GM18520 (cell line): Measurements from ENCODE around the gene KIAA0753.

Experiments used
- ATAC-seq: cut with Tn5 transposase; IDR thresholded peaks from one replicate; pipeline ENCODE4 v1.9.1; 2021; ENCODE audit not compliant: unreplicated experiment

KIAA0753 gene

DNA sequence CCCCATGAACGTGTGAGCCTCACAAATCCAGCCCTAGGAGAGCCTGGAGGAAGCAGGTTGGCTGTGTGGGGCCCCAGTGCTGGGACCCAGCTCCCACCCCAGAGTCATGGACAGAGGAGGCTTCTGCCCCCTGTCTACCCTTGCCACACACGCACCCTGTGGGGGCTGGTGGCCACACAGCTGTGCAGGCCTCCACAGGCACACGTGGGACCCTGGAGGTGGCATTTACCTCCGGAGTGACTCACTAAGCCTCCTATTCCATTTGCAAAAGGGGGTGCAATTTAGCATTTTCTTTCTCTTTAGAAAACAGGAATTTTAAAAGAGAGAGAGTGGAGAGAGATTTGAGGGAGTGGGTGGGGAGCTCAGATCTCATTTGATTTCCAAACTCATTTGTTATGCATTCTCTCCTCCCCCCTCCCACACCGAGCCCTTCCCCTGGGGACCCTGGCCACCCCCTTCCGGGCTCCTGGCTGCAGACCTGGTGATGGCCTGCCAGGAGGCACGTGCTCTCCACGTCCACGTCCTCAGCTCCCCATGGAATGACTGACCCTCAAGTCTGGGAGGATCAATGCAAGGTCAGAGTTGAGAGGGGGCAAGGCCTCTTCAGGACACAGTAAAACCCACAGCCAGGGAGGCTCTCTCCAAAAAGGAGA is 91.0 kb downstream of the KIAA0753 start:
- ATAC-seq = no peak

DNA sequence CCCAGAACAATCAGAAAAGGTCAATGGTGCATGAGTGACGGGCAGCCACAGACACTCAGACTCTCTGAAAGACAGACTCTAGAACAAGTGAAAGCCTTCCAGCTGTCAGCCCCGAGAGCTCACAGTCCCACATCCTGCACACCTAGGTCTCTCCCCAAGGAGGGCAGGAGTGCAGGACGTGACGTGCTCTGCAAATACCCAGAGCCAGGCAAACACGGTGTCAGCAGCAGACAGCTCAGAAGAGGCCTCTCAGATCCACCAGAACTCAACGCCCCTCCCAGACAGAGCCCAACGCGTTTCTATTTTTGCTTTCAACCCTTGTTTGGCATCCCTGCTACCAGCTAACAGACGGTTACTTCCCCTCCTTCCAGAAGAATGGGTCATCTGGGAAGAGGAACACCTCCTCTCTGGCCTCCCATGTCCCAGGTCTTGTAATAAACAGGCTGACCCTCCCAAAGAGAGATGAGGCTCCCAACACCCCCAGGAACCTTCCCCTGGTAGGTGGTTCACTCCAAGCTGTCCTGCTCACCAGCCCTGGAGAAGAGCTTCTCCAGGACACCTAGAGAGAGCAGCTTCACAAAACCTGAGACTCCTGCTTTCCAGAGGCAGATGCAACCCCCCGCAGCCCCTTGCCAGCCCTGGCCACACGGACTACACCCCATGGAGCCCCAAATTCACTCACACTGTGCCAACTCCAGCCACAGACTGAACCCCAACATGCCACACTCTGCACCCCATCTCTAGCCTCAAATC is 91.8 kb downstream of the KIAA0753 start:
- no peak for ATAC-seq

DNA sequence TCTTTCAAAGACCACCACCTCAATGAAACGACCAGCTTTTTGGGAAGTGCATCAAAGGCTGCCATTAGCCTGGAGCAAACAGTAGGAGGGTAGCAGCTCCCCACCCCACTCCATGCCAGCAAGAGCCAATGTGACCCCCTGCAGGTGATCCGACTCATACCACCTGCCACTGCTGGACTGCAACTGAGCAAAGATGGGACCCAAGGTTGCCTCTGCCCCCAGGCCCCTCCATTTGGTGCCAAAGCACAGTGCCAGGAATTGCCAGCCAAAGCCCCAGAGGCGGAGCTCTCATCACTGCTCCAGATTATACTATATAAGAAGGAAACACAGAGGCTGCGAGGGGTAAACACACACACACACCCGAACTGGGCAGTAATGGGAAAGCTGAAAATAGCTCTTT is 92.5 kb downstream of the KIAA0753 start:
- no peak for ATAC-seq

DNA sequence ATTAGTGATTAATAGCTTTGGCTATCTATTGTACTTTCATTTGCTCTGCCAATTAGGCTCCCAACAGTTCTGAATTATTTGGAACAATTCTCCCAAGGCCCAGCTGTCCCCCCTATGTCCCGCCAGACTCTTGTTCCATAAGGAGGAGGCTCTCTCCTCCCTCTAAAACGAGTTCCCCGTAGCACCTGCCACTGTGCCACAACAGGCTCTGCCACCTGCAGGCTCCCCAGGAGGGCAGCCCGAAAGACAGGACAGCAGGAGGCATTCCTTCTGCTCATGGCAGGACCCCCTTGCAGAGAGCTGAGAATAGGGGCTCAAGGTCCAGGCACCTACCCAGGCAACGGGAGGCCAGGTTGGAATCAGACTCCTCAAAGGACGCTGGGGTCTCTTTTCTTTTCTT is 93.2 kb downstream of the KIAA0753 start:
- no peak for ATAC-seq

DNA sequence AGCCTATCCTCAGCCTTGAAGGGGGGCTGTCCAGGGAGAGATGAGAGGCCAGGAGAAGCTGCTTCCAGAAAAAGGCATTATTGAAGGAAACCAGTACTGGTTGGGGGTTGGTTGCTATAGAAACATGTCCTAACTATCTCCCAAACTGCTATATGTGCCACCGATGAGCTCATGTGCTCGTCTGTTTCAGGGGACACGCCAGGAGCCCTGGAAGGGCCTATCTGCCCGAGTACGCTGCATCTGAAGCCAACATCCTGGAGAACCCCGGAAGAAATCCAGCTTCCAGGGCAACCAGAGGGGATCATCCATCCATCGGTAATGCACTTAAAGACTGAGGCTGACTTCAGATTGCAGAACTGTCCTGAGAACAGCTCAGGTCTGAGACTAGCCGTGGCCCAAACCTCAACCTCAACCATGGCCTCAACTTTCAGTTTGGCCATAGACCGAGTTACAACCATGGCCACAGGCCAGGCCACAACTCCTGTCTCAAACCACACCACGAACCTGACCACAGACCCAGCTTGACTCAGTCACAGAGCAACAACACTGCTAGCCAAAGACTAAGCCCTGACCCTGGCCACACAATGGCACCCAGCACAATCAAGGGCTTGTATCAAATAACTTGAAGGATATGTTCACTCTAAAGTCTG is 94.3 kb downstream of the KIAA0753 start:
- ATAC-seq = no peak

DNA sequence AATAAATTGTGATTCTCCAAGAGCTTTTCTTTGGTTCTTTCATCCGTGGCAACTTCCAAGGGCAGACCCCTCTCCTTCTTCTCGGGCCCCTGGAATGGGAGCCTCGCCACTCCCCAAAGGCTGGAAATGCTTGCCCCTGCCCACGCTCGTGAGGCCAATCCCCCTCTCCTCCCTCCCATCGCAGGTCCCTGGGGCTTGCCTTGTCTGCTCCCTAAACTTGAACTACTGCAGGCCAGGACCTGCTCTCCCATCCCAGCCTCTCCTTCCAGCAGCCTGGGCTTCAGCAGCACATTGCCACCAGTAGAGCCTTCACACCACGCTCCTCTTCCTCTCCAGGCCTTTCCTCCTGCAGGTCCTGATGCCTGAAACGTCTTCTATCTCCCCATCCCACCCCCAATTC is 95.2 kb downstream of the KIAA0753 start:
- ATAC-seq = no peak

DNA sequence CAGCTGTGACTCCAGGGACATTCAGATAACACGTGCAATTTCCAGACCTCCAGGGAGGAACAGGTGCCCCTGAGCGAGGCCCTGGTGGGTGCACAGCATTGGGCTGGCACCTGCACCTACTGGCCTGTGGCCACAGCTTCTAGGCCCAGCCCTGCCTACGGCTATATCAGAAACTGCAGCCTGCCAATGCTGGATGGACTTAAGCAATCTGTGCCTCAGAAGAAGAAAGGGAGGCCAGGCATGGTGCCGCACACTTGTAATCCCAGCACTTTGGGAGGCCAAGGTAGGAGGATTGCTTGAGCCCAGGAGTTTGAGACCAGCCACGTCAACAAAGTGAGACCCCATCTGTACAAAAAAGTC is 96.5 kb downstream of the KIAA0753 start:
- ATAC-seq = no peak

DNA sequence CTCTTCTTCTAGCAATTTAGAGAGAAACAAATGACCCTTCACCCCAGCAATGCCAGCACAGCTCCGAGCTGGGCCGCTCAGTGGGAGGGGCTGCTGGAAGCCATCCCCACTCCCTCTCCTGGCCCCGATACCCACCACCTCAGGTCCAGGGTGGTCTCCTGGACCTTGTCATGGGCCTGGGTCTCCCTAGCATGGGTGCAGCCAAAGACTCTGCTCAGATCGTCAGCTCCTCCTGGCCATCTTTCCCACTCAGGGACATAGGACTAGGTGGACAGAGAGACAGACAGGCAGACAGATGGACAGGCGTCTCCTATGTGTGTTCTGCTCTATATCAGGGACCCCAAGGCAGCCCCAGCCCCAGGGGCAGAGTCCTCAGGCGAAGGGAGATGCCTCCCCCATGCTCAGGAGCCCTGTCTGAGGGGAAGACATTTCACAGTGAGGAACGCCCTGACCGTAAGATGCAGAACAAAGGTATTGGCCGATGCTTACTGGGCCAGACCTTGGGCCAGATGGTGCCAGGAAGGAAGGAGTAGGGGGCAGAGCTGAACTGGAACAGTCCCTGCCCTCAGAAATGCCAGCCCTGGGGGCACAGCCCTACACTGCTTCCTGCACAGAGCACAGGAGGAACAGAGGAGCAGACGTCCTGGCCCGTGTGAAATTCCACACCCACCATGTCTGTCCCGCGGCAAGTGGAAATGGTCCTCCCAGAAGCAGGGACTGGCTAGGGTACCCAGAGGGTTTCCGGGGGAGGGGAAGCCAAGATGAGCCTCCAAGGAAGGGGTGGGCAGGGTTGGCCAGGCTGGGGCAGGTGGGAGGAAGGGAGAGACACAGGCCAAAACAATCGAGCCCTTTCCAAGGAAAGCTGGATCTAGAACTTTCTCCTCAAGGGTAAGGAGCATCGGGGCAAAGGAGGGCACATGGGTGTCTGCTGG is 97.2 kb downstream of the KIAA0753 start:
- no peak for ATAC-seq

DNA sequence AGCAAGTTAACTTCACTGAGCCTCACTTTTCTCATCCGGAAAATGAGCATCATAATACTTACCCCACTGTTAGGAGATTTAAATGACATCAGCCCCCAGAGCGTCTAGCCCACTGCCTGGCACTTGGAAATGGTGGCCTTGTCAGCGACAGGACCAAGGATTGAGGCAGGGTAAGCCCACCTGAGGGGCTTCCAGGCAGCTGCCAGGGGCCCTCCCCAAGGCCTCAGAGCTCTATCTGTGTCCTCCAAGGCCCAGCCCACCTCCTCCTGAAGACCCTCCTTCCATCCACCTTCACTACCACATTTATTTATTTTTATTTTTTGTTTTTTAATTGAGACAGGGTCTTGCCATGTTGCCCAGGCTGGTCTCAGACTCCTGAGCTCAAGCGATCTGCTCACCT is 97.9 kb downstream of the KIAA0753 start:
- no peak for ATAC-seq

DNA sequence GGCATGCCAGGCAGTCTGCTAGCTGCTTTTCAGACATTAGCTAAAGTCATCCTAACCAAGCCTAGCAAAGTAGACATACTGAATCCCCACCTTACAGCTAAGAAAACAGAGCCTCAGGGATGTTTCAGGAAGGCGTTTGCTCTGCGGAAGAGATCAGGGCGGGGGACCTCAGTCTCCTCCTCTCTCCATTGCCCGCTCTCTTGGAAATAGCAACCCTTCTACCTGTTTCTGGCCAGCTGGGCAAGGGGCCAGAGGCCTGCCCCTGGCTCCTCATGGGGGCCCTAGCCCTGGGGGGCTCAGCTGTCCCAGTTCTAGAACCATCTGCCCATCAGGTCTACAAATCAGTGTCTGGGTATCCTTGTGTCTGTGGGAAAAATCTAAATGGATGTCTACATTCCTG is 98.6 kb downstream of the KIAA0753 start:
- no peak for ATAC-seq

DNA sequence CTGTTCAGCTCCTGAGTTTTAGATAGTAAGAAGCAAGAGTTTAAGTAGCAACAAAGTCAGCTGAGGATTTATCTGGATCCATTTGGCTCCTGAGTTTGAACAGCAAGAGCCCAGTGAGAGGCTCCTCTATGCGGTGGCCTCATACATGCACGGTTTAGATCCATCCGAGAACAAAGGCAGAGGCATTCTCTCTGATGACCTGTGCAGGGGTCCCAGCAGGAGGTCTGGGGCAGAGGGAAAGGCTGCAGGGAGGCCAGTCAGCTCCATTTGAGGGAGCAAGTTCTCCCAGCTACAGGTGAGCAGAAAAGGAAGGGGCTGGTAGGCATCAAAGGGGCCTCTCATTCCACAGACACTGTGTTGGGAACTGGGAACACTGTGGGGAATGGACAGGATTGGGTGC is 100.6 kb downstream of the KIAA0753 start:
- no peak for ATAC-seq

DNA sequence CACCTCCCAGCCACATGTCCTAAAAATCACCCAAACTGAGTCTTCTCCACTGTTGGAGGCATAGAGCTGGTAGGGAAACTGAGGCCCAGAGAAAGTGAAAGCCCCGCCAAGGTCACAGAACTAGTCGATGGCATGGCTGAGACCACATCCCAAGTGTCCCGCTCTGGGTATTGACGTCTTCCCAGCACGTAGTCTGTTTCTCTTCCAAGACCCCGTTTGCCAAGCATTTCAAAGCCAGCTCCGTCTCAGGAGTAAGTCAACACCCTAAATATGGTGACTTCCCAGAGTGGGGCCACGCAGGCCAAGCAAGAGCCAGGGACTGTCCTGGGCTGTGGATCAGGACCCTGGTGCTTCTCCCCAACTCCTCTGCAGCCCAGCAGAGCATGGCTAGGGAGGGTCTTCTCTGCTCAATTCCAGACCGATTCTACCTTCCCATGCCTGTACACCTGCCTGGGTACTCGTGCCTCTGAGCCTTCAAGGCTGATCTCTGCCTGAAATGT is 103.9 kb downstream of the KIAA0753 start:
- no peak for ATAC-seq

DNA sequence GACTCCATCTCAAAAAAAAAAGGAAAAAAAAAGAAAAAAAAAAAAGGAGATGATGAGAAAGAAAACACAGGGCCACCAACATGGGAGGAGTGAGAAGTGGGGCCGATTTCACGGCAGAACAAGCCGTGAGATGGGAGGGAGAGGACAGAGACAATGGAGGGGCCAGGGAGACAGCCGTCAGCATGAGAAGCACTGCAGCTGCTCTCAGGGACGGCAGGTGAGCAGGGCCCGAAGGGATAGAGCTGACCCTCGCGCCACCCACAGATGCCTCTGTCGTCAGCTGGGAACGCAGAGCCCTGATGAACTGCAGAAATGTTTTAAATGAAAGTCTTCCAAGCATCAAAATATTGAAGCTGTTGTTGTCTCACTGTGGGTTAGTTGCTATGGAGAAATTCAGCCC is 104.5 kb downstream of the KIAA0753 start:
- no peak for ATAC-seq

DNA sequence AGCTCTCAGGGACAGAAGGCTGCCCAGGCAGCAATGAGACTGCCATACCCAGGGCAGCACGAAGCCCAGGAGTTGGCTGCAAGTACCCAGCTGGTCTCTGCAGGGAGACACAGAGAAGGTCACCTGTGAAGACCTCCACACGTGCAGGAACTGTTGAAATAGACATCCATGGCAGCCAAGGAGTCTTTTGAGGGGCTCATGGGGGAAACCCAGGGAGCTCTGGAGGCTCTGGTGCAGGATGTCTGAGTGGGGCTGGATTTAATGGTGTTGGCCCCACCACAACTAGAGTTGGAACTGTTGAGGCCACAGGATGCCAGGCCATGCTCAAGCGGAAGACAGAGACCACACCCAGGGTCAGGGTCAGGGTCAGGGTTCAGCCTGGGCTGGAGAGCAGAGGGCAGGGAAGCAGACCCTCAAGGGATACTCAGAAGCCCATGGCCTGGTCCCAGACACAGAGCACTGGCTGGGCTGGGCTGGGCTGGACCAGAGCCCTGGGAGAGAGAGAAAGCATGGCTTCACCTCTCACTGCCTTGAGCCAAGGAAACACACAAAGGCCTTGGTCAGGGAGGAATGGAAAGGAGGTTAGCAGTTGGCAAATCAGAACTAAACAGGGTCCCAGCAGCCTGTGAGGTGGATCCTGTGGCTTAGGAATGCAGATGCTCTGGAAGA is 105.5 kb downstream of the KIAA0753 start:
- no peak for ATAC-seq

DNA sequence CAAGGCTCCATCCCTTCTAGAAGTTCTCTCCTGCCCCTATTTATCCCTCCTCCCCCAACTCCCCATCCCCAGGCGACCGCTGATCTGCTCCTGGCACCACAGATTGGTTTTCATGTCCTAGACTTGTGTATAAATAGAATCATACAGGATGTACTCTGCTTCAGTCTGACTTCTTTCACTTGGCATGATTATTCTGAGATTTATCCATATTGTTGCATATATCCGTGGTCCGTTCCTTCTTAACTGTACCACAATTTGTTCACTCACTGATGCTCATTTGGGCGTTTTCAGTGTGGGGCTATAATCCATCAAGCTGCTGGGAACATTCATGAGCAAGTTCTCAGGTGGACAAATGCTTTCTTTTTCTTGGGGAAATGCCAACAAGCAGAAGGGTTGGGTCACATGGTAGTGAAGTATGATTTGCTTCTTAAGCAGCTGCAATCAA is 108.0 kb downstream of the KIAA0753 start:
- ATAC-seq = no peak

DNA sequence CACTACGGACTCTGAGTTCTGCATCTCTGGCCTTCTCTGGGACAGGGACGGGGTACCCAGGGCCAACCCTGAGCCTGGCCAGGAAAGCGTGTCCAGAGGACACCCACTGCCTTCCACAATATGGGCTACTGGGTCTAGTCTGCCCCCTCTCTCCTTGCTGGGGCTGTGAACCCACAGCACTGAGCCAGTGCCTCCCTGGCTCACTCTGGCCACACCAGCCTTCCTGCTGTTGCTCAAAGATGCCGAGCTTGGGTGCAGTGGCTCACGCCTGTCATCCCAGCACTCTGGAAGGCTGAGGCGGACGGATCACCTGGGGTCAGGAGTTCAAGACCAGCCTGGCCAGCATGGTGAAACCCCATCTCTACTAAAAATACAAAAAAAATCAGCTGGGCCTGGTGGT is 108.9 kb downstream of the KIAA0753 start:
- ATAC-seq = no peak

DNA sequence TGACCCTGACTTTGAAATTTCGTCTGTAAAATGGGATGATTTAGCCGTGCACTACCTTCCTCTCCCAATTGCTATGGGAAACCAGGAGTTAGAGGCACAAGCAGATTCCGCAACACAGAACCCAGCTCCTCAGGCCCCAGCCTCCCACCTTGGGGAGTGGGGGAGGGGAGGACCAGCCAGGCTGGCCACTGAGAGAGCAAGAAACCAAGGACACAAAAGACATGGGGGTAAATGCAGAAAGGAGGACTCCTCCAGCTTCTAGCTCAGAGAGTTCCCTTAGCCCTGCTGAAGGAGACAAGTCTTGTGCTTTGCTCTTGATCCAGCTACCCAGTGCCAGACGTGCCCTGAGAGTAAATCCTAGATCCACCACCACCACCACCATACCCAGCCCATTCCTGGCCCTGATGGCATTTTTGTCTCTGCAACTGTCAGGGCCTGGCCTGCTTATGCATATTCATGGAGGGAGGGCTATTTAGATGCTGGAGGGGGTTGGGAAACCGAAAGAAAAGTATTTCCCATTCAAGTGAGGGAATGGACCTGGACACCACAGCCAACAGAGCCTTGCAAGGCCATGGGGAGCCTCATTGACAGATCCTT is 110.1 kb downstream of the KIAA0753 start:
- no peak for ATAC-seq

DNA sequence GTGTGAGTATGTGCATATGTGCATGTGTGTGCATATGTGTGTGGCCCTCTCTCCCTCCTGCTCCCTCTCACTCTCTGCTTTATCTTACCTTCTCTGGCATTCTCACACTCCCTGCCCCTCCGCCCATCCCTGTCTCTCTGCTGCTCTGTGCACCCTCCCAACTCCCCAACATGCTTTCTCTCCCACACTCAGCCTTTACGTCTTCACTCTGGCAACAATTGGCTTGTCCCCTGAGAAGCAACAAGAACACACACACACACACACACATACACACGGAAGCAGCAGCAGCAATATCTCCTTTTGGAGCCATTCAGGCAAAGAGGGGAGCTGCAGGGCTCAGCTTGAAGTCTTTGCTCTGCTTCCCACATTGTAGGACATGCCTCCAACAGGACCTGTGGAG is 112.0 kb downstream of the KIAA0753 start:
- ATAC-seq = no peak
